Measurements from ENCODE around the gene DISC1.
"Not testable (repeated sequence)": the region's sequence is repeated elsewhere in the genome, so short reads cannot be mapped to it uniquely, and the experiment has no call there.

GRCh38 chr1:231593264-231593663 is 33.3 kb upstream of the DISC1 start:
- not testable (repeated sequence) for TF ChIP-seq CTCF, POLR2A, POLR2AphosphoS5, EP300 (IDR thresholded peaks at IDR 0.05)
